ENCODE results near the gene PLA2G4D. TPM values are rescaled to one million over a fixed set of nuclear protein-coding genes. Genes with fewer than 3 reads are reported as not detected.

PLA2G4D gene
- total and polyA plus RNA-seq, 2 donors: 0.28 to 2.7 TPM

DNA sequence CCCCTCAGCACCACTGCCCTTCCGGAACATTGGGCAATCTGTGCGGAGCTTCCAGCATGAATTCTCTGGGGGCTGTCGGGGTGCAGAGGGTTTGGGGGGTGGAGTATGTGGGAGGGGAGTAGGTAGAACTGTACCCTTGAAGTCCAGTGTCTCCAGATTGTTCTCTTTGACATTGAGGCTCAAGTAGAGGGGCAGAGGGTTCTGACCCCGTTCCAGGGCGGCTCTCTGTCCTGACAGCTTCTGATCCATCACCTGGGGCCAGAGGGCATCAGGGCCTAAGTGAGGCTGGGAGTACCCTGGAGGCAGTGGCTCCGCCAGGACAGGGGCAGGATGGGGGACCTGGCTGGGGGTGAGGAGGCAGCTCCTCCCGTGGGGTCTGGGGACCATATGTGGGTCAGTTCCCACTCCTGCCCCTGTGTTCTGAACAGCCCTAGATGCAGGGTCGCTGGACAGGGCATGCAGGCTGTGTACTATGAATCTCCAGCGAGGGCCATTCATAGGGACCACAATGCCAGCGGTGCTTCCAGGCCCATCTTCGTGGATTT lies 22.1 kb downstream of the PLA2G4D start:
- WGBS: 88% methylated on average over 11 of the region's 11 CpGs
- no peak for DNase-seq (ENCODE audit: low read depth in 6 of 9, low spot score in 9 of 9)
- H3K9me3 ChIP-seq (ENCODE audit: control insufficient read depth in 2 of 2, insufficient read depth in 1 of 2, low read length in 1 of 2): peaks cover 0 to 3% of the 10 kb centered on the region in 2 donors
- H3K4me1 ChIP-seq (ENCODE audit: control insufficient read depth in 2 of 2, insufficient read depth in 2 of 2, low read length in 2 of 2): peaks cover 0 to 4% of the 10 kb centered on the region in 2 donors
- H3K4me3 ChIP-seq (ENCODE audit: low read length in 2 of 2): no peak overlapping the region
- no peaks in the 10 kb centered on the region for H3K27me3 ChIP-seq (ENCODE audit: control insufficient read depth in 2 of 2, insufficient read depth in 1 of 2, low read length in 1 of 2)
- no peak overlapping the region for H3K27ac ChIP-seq (ENCODE audit: low read depth in 1 of 2, low read length in 1 of 2)
- no peaks in the 10 kb centered on the region for H3K36me3 ChIP-seq (ENCODE audit: control insufficient read depth in 2 of 2, insufficient read depth in 2 of 2, low read length in 1 of 2)

DNA sequence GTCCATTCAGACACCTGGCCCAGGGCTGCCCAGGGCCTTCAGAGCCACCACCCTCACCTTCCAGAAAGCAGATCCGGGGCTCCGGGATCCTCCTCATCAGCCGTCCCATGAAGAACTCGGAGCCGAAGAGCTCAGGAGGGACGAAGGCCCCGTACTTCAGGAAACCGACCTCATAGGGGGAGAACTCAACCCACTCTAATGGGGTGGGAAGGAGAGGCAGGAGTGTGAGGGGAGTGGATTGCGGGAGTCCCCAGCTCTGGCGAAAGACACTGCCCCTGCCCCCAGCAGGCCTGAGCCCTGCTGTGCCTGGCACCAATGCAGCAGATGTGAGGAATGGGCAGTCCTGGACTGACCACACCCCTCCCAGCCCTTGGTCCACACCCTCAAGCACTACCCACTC lies 22.6 kb downstream of the PLA2G4D start:
- H3K9me3 ChIP-seq (ENCODE audit: control insufficient read depth in 2 of 2, insufficient read depth in 1 of 2, low read length in 1 of 2): peaks cover 0 to 3% of the 10 kb centered on the region in 2 donors
- H3K4me3 ChIP-seq (ENCODE audit: low read length in 2 of 2): no peak overlapping the region
- WGBS: 98% methylated on average over 10 of the region's 10 CpGs
- no peaks in the 10 kb centered on the region for H3K27me3 ChIP-seq (ENCODE audit: control insufficient read depth in 2 of 2, insufficient read depth in 1 of 2, low read length in 1 of 2)
- H3K4me1 ChIP-seq (ENCODE audit: control insufficient read depth in 2 of 2, insufficient read depth in 2 of 2, low read length in 2 of 2): peaks cover 0 to 4% of the 10 kb centered on the region in 2 donors
- DNase-seq (ENCODE audit: low read depth in 6 of 9, low spot score in 9 of 9): no peak
- no peak overlapping the region for H3K27ac ChIP-seq (ENCODE audit: low read depth in 1 of 2, low read length in 1 of 2)
- no peaks in the 10 kb centered on the region for H3K36me3 ChIP-seq (ENCODE audit: control insufficient read depth in 2 of 2, insufficient read depth in 2 of 2, low read length in 1 of 2)

DNA sequence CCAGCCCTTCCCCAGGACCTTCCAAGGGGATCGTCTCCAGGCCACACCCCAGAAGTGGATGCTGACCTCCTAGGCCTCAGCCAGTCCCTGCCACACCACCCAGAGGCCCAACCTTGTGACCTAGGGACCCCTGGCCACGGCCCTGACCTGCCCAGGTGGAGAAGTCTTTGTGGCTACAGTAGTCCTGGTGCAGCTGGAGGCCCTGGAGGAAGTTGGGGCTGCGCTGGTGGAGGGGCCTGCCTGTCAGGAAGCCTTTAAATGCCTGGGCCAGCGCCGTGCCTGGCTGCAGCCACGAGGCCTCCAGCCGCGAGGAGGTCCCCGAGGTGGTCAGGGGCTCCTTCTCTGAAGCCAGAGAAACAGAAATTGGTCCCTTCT lies 23.4 kb downstream of the PLA2G4D start:
- Histone ChIP-seq H3K36me3 (ENCODE audit: control insufficient read depth in 2 of 2, insufficient read depth in 2 of 2, low read length in 1 of 2) (no peaks in the 10 kb centered on the region), H3K27me3 (ENCODE audit: control insufficient read depth in 2 of 2, insufficient read depth in 1 of 2, low read length in 1 of 2) (no peaks in the 10 kb centered on the region), H3K4me3 (ENCODE audit: low read length in 2 of 2) (no peak overlapping the region), H3K9me3 (ENCODE audit: control insufficient read depth in 2 of 2, insufficient read depth in 1 of 2, low read length in 1 of 2) (peaks cover 0 to 3% of the 10 kb centered on the region in 2 donors), H3K4me1 (ENCODE audit: control insufficient read depth in 2 of 2, insufficient read depth in 2 of 2, low read length in 2 of 2) (peaks cover 0 to 5% of the 10 kb centered on the region in 2 donors), H3K27ac (ENCODE audit: low read depth in 1 of 2, low read length in 1 of 2) (no peak overlapping the region)
- DNase-seq (ENCODE audit: low read depth in 6 of 9, low spot score in 9 of 9): no peak
- 33% methylated on average over 9 of the region's 9 CpGs for WGBS

DNA sequence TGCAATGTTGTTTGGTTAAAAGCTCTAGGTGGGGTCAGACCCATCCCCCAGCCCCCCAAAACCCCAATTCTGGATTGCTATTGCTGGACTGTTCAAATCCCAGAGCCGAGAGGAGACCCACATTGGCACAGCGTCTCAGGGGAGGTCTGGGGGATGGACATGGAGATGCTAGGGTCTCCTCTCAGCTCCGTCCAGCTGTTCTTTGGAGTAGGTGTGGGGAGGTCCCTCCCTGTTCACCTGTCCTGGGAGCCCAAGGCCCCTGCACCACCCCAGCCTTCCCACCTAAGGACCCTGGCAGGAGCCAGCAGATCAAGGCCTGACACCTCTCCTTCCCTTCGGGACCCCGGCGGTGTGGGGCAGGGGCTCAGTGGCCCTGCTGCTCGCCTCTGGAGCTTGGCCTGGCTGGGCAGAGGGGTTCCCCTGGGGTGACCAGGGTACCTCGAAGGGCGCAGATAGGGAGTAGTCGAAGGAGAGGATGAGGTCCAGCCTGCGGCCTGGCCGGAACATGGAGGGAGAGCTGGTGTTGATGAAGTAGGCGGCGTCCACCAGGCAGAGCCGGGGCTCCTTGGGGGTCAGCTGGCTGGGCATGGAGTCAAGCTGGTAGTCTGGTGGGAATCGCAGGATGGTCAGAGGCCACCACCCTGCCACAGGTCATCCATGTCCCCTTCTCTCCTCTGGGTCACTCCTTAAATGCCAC lies 23.9 kb downstream of the PLA2G4D start:
- no peaks in the 10 kb centered on the region for H3K27me3 ChIP-seq (ENCODE audit: control insufficient read depth in 2 of 2, insufficient read depth in 1 of 2, low read length in 1 of 2)
- WGBS: 91% methylated on average over 16 of the region's 16 CpGs
- H3K27ac ChIP-seq (ENCODE audit: low read depth in 1 of 2, low read length in 1 of 2): no peak overlapping the region
- DNase-seq (ENCODE audit: low read depth in 6 of 9, low spot score in 9 of 9): no peak
- H3K4me1 ChIP-seq (ENCODE audit: control insufficient read depth in 2 of 2, insufficient read depth in 2 of 2, low read length in 2 of 2): peaks cover 0 to 10% of the 10 kb centered on the region in 2 donors
- H3K9me3 ChIP-seq (ENCODE audit: control insufficient read depth in 2 of 2, insufficient read depth in 1 of 2, low read length in 1 of 2): peaks cover 0 to 3% of the 10 kb centered on the region in 2 donors
- no peaks in the 10 kb centered on the region for H3K36me3 ChIP-seq (ENCODE audit: control insufficient read depth in 2 of 2, insufficient read depth in 2 of 2, low read length in 1 of 2)
- H3K4me3 ChIP-seq (ENCODE audit: low read length in 2 of 2): no peak overlapping the region

DNA sequence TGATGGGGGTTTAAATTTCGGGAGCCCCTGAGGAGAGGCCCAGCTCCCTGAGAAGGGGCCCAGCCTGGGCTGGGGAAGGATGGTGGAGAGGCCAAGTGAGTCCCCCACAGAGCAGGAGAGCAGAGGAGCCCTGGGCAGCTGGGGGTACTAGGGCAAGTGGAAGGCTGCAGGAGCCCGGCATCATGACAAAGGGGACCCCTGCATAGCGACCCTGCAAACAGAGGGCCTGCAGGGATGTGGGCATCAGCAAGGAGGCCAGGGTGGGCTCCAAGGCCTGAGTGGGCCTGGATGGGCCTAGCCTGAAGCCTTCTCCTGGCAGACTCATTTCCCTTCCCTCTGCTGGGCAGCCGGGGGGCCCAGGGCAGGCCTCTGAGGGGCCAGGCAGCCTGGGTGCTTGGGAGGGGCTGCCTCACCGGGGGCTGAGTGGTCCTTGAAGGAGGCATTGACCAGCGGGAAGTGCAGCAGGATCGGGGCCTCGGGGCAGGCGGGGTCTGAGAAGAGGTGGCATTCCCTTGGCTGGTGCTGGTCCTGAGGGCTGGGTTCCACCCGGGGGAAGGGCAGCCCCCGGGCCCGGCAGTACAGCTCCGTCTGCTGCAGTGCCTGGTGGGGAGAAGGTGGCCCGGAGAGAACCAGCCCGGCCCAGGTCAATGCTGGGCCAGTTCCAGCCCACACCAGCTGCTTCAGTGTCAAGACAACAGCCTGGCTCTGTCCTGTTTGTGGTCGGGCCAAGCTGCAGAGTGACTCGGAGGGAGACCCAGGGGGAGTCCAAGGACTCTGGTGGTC lies 24.7 kb downstream of the PLA2G4D start:
- no peak overlapping the region for H3K4me3 ChIP-seq (ENCODE audit: low read length in 2 of 2)
- H3K36me3 ChIP-seq (ENCODE audit: control insufficient read depth in 2 of 2, insufficient read depth in 2 of 2, low read length in 1 of 2): no peaks in the 10 kb centered on the region
- 94% methylated on average over 17 of the region's 17 CpGs for WGBS
- peaks cover 2 to 17% of the 10 kb centered on the region in 2 donors for H3K4me1 ChIP-seq (ENCODE audit: control insufficient read depth in 2 of 2, insufficient read depth in 2 of 2, low read length in 2 of 2)
- H3K27ac ChIP-seq (ENCODE audit: low read depth in 1 of 2, low read length in 1 of 2): no peak overlapping the region
- no peak for DNase-seq (ENCODE audit: low read depth in 6 of 9, low spot score in 9 of 9)
- H3K27me3 ChIP-seq (ENCODE audit: control insufficient read depth in 2 of 2, insufficient read depth in 1 of 2, low read length in 1 of 2): no peaks in the 10 kb centered on the region
- H3K9me3 ChIP-seq (ENCODE audit: control insufficient read depth in 2 of 2, insufficient read depth in 1 of 2, low read length in 1 of 2): peaks cover 0 to 3% of the 10 kb centered on the region in 2 donors

DNA sequence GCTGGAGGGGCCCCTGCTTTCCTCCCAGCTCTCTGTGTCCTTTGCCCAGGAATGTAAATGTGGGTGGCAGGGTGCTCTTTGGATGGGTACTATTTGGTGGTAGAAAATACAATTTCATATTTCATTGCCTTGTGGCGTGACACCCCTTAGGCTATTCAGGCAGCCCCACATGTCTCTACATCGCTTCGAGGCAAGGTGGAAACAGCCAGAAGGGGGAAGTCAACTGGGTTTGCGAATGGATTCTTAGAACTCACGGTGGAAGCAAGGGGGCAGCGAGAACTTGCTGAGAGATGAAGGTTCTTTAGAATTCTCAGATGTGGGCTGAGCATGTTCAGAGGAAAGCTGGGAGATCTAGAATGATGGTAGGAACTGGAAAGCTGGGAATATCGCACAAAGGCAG lies 25.3 kb downstream of the PLA2G4D start:
- WGBS: 84% methylated on average over 7 of the region's 7 CpGs
- Histone ChIP-seq H3K4me1 (ENCODE audit: control insufficient read depth in 2 of 2, insufficient read depth in 2 of 2, low read length in 2 of 2) (peaks cover 2 to 21% of the 10 kb centered on the region in 2 donors), H3K4me3 (ENCODE audit: low read length in 2 of 2) (no peak overlapping the region), H3K9me3 (ENCODE audit: control insufficient read depth in 2 of 2, insufficient read depth in 1 of 2, low read length in 1 of 2) (peaks cover 0 to 3% of the 10 kb centered on the region in 2 donors), H3K27me3 (ENCODE audit: control insufficient read depth in 2 of 2, insufficient read depth in 1 of 2, low read length in 1 of 2) (no peaks in the 10 kb centered on the region), H3K27ac (ENCODE audit: low read depth in 1 of 2, low read length in 1 of 2) (no peak overlapping the region), H3K36me3 (ENCODE audit: control insufficient read depth in 2 of 2, insufficient read depth in 2 of 2, low read length in 1 of 2) (no peaks in the 10 kb centered on the region)
- DNase-seq (ENCODE audit: low read depth in 6 of 9, low spot score in 9 of 9): no peak

DNA sequence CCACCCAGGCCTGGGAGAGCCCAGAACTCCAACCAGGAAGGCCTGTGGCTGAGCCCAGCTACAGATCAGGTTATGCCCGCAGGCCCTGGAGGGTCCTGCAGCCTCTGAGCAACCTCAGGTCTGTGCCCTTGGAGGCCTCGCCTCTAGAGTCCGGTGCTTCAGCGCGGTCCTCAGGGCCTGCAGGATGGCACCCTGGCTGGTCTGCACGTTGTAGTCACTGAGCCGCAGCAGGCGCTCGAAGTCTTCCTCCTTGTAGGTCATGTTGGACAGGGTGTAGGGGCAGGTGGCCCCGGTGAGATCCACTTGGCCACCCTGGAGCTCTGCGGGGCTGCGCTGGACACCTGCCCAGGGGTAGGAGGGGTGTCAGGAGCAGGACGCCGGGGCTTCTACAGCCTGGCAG lies 25.8 kb downstream of the PLA2G4D start:
- Histone ChIP-seq H3K9me3 (ENCODE audit: control insufficient read depth in 2 of 2, insufficient read depth in 1 of 2, low read length in 1 of 2) (peaks cover 0 to 3% of the 10 kb centered on the region in 2 donors), H3K36me3 (ENCODE audit: control insufficient read depth in 2 of 2, insufficient read depth in 2 of 2, low read length in 1 of 2) (no peaks in the 10 kb centered on the region), H3K4me3 (ENCODE audit: low read length in 2 of 2) (no peak overlapping the region), H3K4me1 (ENCODE audit: control insufficient read depth in 2 of 2, insufficient read depth in 2 of 2, low read length in 2 of 2) (peaks cover 2 to 21% of the 10 kb centered on the region in 2 donors), H3K27me3 (ENCODE audit: control insufficient read depth in 2 of 2, insufficient read depth in 1 of 2, low read length in 1 of 2) (no peaks in the 10 kb centered on the region), H3K27ac (ENCODE audit: low read depth in 1 of 2, low read length in 1 of 2) (no peak overlapping the region)
- no peak for DNase-seq (ENCODE audit: low read depth in 6 of 9, low spot score in 9 of 9)
- 97% methylated on average over 14 of the region's 14 CpGs for WGBS

DNA sequence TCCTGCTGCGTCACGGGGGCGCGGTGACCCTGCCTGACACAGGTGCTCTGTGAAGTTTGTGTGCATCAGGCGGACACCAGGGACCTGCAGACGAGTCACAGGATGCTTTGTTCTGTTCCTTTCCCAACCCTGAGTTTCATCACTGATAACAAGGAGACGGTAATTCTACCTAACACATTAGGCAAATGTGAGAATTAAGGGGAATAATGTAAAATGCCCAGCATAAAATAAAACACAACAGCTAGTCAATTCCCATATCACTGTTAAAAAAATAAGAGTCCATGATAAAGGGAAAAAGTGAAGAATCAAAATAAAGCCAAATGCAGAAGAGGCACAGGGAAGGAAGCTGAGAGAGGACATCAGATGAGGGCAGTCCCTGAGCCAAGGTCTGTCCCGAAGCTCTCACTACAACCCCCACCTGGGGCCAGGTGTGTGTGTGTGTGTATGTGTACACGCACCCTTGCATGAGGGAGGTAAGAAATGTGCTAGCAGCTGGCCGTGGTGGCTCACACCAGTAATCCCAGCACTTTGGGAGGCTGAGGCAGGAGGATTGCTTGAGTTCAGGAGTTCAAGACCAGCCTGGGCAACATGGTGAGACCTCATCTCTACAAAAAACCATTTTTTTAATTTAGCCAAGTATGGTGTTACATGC lies 27.5 kb downstream of the PLA2G4D start:
- no peak overlapping the region for H3K27ac ChIP-seq (ENCODE audit: low read depth in 1 of 2, low read length in 1 of 2)
- WGBS: 51% methylated on average over 10 of the region's 10 CpGs
- no peaks in the 10 kb centered on the region for H3K27me3 ChIP-seq (ENCODE audit: control insufficient read depth in 2 of 2, insufficient read depth in 1 of 2, low read length in 1 of 2)

DNA sequence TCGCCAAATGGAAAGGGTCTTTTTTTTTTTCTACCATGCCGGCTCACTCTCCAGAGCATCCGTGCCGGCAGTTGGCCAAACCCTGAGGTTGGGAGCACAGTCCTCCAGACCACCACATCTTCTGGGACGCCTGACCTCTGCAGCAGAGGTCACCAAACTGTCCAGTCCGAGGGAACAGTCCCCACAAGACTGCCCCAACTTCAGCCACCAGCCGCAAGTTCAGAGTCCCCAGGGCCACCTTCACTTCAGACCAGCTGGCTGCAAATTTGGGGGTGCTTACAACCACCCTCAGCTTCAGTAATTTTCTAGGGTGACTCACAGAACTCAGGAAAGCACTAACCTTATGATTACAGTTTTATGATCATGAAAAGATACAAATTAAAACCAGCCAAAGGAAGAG lies 28.9 kb downstream of the PLA2G4D start:
- no peak overlapping the region for H3K27ac ChIP-seq (ENCODE audit: low read depth in 1 of 2, low read length in 1 of 2)
- 59% methylated on average over 7 of the region's 7 CpGs for WGBS
- H3K36me3 ChIP-seq (ENCODE audit: control insufficient read depth in 2 of 2, insufficient read depth in 2 of 2, low read length in 1 of 2): no peaks in the 10 kb centered on the region
- H3K4me3 ChIP-seq (ENCODE audit: low read length in 2 of 2): no peak overlapping the region
- H3K27me3 ChIP-seq (ENCODE audit: control insufficient read depth in 2 of 2, insufficient read depth in 1 of 2, low read length in 1 of 2): no peaks in the 10 kb centered on the region
- no peak for DNase-seq (ENCODE audit: low read depth in 6 of 9, low spot score in 9 of 9)
- H3K4me1 ChIP-seq (ENCODE audit: control insufficient read depth in 2 of 2, insufficient read depth in 2 of 2, low read length in 2 of 2): peaks cover 2 to 17% of the 10 kb centered on the region in 2 donors
- peaks cover 0 to 3% of the 10 kb centered on the region in 2 donors for H3K9me3 ChIP-seq (ENCODE audit: control insufficient read depth in 2 of 2, insufficient read depth in 1 of 2, low read length in 1 of 2)

More for the DNA sequence above, 27.5 kb downstream of the PLA2G4D start:
- H3K36me3 ChIP-seq (ENCODE audit: control insufficient read depth in 2 of 2, insufficient read depth in 2 of 2, low read length in 1 of 2): no peaks in the 10 kb centered on the region
- H3K9me3 ChIP-seq (ENCODE audit: control insufficient read depth in 2 of 2, insufficient read depth in 1 of 2, low read length in 1 of 2): peaks cover 0 to 3% of the 10 kb centered on the region in 2 donors
- no peak for DNase-seq (ENCODE audit: low read depth in 6 of 9, low spot score in 9 of 9)
- H3K4me1 ChIP-seq (ENCODE audit: control insufficient read depth in 2 of 2, insufficient read depth in 2 of 2, low read length in 2 of 2): peaks cover 2 to 21% of the 10 kb centered on the region in 2 donors
- no peak overlapping the region for H3K4me3 ChIP-seq (ENCODE audit: low read length in 2 of 2)
